Activated CD4-positive, CD25-positive, alpha-beta regulatory T cell treated with anti-CD3 and anti-CD28 coated beads, Interleukin-2, amount 50 U/mL, for 72 hours (primary cell): Measurements from ENCODE around the gene CUL5.
"Not testable (repeated sequence)": the region's sequence is repeated elsewhere in the genome, so short reads cannot be mapped to it uniquely, and the experiment has no call there.

Experiments used
- DNase-seq: peaks from one replicate; pipeline ENCODE4 v3.0.0; 2021

CUL5 gene

DNA sequence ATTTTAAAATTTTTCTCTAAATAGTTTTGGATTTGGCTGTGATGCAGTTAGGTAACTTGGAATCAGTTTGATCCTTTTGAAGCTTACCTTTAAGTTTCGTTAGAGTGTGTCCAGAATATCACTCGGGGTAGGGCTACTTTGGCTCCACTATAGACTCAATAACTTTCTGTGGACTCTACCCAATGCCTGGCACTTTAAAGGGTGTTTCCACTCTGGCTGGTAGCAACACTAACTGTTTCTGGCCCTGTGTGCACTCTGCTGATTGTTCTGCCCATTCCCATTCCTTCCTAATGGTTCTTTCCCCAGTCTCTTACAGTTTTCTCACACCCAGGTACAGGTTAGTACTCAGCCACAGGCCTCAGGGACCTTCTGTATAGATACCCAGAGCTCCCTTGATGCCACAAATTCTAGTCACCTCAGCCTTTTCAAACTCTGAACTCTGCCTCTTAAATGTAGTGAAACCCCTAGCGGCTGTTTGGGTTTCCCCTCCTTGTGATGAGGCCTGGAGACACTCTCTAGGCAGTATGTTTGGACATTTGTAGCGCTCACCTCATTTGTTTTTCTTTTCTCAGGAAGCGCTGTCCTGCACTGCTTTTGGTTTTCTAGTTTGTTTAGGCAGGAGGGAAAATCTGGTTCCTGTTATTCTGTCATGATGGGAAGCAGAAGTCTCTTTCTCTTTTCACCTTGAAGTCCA, 16.8 kb downstream of the CUL5 start:
- no peak for DNase-seq

DNA sequence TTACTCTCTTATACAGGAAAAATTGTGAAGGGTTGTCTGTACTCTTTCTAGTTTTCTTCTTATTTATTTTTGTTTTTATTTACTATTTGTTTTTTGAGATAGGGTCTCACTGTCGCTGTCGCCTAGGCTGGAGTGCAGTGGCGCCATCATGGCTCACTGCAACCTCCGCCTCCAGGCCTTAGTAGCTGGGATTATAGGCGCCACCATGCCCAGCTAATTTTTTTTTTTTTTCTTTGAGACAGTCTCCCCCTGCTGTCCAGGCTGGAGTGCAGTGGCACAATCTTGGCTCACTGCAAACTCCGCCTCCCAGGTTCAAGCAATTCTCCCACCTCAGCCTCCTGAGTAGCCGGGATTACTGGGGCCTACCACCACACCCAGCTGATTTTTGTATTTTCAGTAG, 18.4 kb downstream of the CUL5 start:
- no peak for DNase-seq

DNA sequence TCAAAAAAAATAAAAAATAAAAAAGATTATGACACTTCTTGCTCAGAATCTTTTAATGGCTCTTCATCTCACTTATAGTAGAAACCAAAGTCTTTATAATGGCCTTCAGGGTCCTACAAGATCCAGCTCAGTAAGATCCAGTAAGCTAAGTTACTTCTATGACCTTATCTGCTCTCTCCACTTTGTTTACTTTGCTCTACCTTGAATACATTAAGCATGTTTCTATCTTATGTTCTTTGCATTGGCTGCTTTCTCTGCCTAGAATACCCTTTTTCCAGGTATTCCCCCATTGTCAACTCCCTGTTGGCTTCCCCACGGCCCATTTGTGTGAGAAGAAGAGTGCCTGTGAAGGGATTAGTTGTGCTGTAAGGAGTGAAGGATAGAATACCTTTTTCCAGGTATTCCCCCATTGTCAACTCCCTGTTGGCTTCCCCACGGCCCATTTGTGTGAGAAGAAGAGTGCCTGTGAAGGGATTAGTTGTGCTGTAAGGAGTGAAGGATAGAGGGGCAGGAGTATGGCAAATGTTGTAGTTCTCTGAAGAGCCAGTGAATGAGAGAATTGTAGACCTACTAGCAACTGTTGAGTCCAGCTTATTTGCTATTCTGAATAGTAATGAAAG, 20.2 kb downstream of the CUL5 start:
- DNase-seq, result not testable (repeated sequence)

- DNase-seq, result not testable (repeated sequence)
Observed at GRCh38 chr11:108031604-108032003, 22.9 kb downstream of the CUL5 start.

- no peak for DNase-seq
Observed at GRCh38 chr11:108032800-108033199, 24.1 kb downstream of the CUL5 start.

DNA sequence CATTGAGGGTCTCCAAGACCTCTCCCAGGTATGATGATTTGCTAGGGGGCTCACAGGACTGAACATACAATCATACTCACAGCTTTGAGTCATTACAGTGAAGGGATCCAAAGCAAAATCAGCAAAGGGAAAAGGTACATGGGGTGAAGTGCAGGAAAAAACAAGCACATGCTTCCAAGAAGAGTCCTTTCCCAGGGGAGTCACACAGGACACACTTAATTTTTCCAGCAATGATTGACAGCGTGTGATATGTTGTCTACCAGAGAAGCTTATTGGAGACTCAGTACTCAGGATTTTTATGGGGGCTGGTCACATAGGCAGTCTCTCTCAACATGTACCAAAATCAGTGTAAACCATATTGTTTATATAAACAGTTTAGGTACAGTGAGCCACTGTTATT, 25.3 kb downstream of the CUL5 start:
- DNase-seq, result no peak

- DNase-seq, result no peak
Observed at GRCh38 chr11:108034952-108035351, 26.3 kb downstream of the CUL5 start.

GRCh38 chr11:108035690-108036089, 27.0 kb downstream of the CUL5 start:
- DNase-seq, result no peak

DNA sequence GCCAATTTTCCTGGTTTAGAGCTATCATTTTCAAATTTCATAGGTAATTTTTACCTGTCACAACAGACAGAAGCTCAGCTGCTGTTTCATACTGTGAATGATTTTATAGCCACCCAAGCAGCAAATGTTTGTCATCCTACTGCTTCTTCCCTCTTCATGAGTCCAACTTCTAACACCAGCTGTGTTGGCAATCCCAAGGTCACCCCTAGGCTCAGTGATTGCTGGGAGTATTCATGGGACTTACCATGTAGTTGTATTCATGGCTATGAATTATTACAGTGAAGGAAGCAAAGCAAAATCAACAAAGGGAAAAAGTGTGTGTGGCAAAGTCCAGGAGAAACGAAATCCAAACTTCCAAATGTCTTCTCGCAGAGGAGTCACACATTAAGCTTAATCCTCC, 28.5 kb downstream of the CUL5 start:
- DNase-seq, result no peak

GRCh38 chr11:108037636-108038035, 28.9 kb downstream of the CUL5 start:
- no peak for DNase-seq

- no peak for DNase-seq
Observed at GRCh38 chr11:108048269-108048668, 39.6 kb downstream of the CUL5 start.

GRCh38 chr11:108062336-108062735, 53.6 kb downstream of the CUL5 start:
- DNase-seq, result no peak

DNA sequence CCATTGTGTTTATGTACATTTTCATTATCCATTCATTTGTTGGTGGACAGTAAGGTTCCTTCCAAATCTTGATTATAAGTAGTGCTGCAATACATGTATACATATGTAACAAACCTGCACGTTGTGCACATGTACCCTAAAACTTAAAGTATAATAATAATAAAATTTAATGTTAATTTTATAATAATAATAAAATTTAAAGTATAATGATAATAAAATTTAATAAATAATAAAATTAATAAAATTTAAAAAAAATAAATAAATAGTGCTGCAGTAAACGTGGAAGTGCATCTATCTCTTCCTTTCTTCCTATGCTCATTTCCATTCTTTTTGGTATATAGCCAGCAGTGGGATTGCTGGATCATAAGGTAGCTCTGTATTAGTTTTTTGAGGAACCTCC, 54.7 kb downstream of the CUL5 start:
- no peak for DNase-seq

- no peak for DNase-seq
Observed at GRCh38 chr11:108069947-108070346, 61.2 kb downstream of the CUL5 start.

GRCh38 chr11:108084811-108085210, 76.1 kb downstream of the CUL5 start:
- no peak for DNase-seq

GRCh38 chr11:108085672-108086071, 77.0 kb downstream of the CUL5 start:
- no peak for DNase-seq

GRCh38 chr11:108092134-108092533, 83.4 kb downstream of the CUL5 start:
- no peak for DNase-seq

- DNase-seq, result no peak
Observed at GRCh38 chr11:108093128-108093904, 84.6 kb downstream of the CUL5 start.

- DNase-seq, result no peak
Observed at GRCh38 chr11:108097179-108097578, 88.5 kb downstream of the CUL5 start.

DNA sequence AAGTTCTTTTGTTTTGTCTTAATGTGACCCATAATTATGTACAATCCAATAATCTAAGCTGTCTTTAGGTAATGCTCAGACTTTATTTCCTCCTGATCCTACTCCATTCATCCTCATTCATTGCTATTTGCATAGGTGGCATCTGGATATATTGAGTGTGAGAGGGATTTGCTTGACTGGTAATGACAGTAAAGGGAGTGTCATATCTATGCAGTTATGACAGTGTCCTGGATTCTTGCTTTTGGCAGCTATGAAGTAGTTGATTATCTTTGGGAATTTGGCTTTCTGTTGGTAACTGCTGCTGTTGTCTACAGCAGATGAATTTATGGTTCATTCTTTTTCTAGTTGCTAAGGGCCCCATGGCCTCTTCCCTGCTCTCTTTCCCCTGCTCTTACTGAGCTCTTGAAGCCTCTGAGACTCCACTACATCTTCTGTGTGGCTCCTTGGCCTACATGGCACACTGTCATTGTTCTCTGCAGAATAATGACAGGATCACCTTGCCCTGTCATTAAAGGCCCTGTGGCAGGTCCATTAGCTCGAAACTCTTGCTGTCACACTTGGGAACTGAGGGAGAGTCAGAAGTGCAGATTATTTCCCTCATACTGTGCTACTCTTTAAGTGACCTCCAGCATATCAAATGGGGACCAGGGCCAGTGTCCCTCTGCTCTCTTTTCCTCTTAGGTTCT, 92.5 kb downstream of the CUL5 start:
- DNase-seq, result no peak

DNA sequence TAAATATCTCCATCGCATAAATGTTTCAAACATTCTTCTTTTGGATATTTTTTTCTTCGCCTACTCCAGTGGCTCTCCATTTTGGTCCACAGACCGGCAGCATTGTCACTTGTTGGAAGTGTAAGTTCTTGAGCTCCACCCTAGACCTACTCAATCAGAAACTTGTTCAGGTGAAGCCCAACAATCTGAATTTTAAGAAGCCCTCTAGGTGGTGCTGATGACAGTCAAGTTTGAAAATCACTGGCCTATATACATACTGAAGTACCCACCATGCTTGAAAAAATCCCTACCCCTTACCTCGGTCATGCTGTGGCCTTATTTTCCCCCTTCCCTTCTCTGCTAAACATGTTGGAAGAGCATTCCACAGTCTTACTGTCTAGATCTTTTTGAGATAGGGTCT, 102.4 kb downstream of the CUL5 start:
- no peak for DNase-seq

- DNase-seq, result no peak
Observed at GRCh38 chr11:108112057-108112456, 103.4 kb downstream of the CUL5 start.

DNA sequence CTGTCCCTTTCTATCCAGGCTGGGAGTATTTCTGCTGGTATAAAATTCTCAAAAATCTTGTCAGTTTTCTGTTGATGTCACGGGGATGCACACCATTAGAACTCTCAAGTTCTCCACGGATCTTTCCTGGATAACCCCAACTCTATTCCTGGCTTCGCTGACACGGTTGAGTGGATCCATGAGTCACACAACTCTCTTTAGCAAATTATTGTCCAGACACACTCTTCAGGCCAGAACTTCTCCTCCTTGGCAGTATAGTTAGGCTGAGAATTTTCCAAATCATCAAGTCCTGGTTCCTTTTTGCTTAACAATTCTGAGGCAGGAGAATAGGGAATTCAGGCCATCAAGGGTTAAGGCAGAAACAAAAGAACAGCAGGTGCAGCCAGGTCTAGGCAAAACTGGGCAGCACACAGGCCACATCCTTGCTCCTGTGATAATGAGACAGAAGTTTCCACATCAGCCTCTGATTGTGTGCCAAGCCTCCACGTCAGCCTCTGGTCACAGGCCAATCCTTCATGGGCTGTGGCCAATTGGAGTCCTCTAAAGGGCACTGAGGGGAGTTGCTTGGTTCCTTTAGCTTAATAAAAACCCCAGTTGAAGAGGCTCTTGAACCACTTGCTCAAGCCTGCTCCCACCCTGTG, 106.9 kb downstream of the CUL5 start:
- no peak for DNase-seq
